Pancreas (tissue), 10 donors: ENCODE data around the gene SLC41A3. TPM values are rescaled to one million over a fixed set of nuclear protein-coding genes. Genes with fewer than 3 reads are reported as not detected.

Source experiments
- ATAC-seq, 4 donors: fragments of 200-7000 bp; cut with Tn5 transposase; one replicate each; pipeline versions ENCODE4 v1.8.0 to v1.9.1; 2020; ENCODE audit warnings: mild to moderate bottlenecking in 4 of 4, moderate library complexity in 4 of 4
- DNase-seq, 6 donors: peaks; one replicate each; pipeline ENCODE4 v3.0.0-alpha.2; 2020
- FAIRE-seq: peaks from 2 replicates; lab custom pipeline; 2012; peaks lifted over from hg19 to GRCh38; lab: Jason Lieb, UNC
- H3K27ac ChIP-seq, 4 donors: fragments of 200-600 bp; sonication (generic); 1 replicate in 3 of 4; 2 replicates in 1 of 4; pipeline versions ENCODE4 v1.5.0 to v1.8.0; 2020
- H3K27me3 ChIP-seq, 4 donors: fragments of 200-600 bp; one replicate each; pipeline ENCODE4 v1.8.0; 2021
- H3K36me3 ChIP-seq, 3 donors: fragments of 200-600 bp; sonication (generic) in 1 of 3; one replicate each; pipeline versions ENCODE4 v1.5.0 to v1.8.0; 2020 to 2021
- H3K4me1 ChIP-seq, 3 donors: fragments of 200-600 bp; one replicate each; pipeline ENCODE4 v1.8.0; 2021
- H3K4me3 ChIP-seq, 4 donors: fragments of 200-600 bp; sonication (generic) in 2 of 4; one replicate each; pipeline versions ENCODE4 v1.5.0 to v1.8.0; 2020 to 2021
- H3K9me3 ChIP-seq, 4 donors: fragments of 200-600 bp; one replicate each; pipeline ENCODE4 v1.8.0; 2021
- CTCF ChIP-seq, 4 donors: fragments of 200-600 bp; sonication (generic) in 3 of 4; IDR thresholded peaks; one replicate each; pipeline versions ENCODE4 v1.5.0 to v1.8.0; 2021; ENCODE audit warnings: antibody characterized with exemption in 4 of 4
- WGBS, 2 donors: extraction: QIAGEN DNeasy Blood & Tissue Kit; methylation state at CpG; one replicate each; pipeline ENCODE4 v1.1.7; 2013; 5-methylcytosine and 5-hydroxymethylcytosine counted together
- intact Hi-C, 3 donors: fragments of 100-400 bp; cut with DNase I; formaldehyde crosslinking; loops; one replicate each; pipeline versions ENCODE4 v1.11.1 to v1.14.2; 2022
- polyA plus RNA-seq, 2 donors: library from polyadenylated mRNA; stranded (reverse); fragments of 200-250 nt; gene quantifications; one replicate each; pipeline ENCODE4 v1.2.3, GENCODE V29; 2013
- total RNA-seq, 6 donors: library from RNA; stranded (reverse); fragmentation: NEBNext Ultra II Directional in 4 of 6; extraction: Animal tissue kit (Norgen Biotek cat#: 25700) in 4 of 6; gene quantifications; one replicate each; pipeline versions ENCODE4 v1.2.1 to v1.2.4, GENCODE V29; 2021 to 2023
- donor health status: healthy with polysubstance abuse.
- donor health status: DM: no; HTN: no; CAD: no; lungs with moderate emphysema.
- donor health status: DM: no; HTN: no; CAD: no.
- donor health status: control.
- donor health status: control.
- donor health status: Bipolar disorder and iron deficiency.
- donor health status: DM: yes; HTN: yes; CAD: no.
- donor health status: DM: no; HTN: no; CAD: no.
- donor health status: DM: no; HTN: no; CAD: no.
- donor health status: DM: yes; HTN: yes; CAD: no.

Gene SLC41A3
- total and polyA plus RNA-seq, 8 donors: 19.4 to 38.1 (median 31.1) TPM

GRCh38 chr3:126065876-126066275, 18.0 kb downstream of the SLC41A3 start:
- intact Hi-C loops: no loop called here
- DNase-seq (no peak), ATAC-seq (no peak), FAIRE-seq (no peak)
- 91 to 93% methylated on average over 3 of the region's 3 CpGs for WGBS, 2 donors
- H3K27ac ChIP-seq: no peak overlapping the region
- H3K27me3 ChIP-seq: no peaks in the 10 kb centered on the region
- H3K4me3 ChIP-seq: no peak overlapping the region
- no peaks in the 10 kb centered on the region for H3K36me3 ChIP-seq
- no peaks in the 10 kb centered on the region for H3K9me3 ChIP-seq
- H3K4me1 ChIP-seq: no peaks in the 10 kb centered on the region
- TF ChIP-seq CTCF (IDR thresholded peaks at IDR 0.05): no peak

DNA sequence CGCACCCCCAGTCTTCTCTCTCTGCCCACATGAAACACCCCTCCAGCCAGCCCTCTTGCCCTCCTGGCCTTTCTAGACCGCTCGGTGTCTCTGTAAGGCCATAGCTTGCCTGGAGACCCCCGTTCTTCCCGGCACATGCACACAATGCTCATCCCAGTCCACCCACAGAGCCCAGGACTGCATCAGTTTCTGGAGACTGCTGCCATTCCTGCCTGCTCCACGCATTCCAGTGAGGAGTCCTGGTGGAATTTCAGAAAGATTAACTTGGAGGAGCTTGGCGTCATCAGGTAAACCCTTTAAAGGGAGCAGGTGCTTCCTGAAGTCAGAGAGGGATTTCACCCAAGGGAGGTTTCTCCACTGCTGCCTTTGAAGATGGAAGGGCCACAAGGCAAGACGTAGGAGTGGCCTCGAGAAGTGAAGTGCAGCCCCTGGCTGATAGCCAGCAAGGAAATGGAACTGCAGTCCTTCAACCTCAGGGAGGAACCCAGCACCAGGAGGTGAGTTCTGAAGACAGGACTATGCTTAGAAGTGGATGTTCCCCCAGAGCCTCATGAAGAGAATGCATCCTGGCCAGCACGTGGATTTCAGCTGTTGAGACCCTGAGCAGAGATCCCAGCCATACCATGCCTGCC, 19.2 kb downstream of the SLC41A3 start:
- no peak for TF ChIP-seq CTCF (IDR thresholded peaks at IDR 0.05)
- peak in 1 of 4 donors; percentile 37 for ATAC-seq
- 72 to 92% methylated on average over 10 of the region's 10 CpGs for WGBS, 2 donors

DNA sequence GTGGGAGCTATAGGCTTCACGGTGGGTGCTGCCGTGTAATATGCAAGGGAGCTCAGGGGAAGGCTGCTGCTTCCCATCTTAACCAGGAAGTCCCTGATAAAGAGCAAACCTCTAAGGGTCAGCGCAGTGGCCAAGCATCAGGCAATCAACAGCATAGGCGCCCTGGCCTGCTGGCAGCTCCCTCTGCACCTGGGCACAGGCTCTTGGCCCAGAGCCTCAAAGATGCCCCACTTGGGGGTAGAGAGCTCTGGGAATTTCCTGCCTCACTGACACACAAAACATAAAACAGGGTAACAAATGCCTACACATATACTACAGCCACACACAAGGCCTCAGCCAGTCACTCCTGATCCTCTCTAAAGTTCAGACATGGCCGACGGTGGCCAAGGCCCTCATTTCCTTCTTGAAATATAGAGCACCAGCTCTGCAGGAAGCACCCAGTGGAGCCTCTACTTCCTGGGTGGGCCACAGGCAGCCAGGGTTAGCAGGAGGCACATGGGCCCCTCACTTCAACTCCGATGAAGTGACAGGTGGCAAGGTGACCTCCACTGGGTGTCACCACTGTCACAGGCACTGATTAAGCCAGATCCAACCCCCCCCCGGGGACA, 20.5 kb downstream of the SLC41A3 start:
- ATAC-seq (no peak), DNase-seq (no peak), FAIRE-seq (no peak)
- Histone ChIP-seq H3K9me3 (no peaks in the 10 kb centered on the region), H3K27ac (no peak overlapping the region), H3K27me3 (no peaks in the 10 kb centered on the region), H3K4me1 (no peaks in the 10 kb centered on the region), H3K4me3 (no peak overlapping the region), H3K36me3 (no peaks in the 10 kb centered on the region)
- 86 to 87% methylated on average over 8 of the region's 8 CpGs for WGBS, 2 donors
- intact Hi-C loops: no loop called here
- no peak for TF ChIP-seq CTCF (IDR thresholded peaks at IDR 0.05)

More for the DNA sequence above, 19.2 kb downstream of the SLC41A3 start:
- Histone ChIP-seq H3K4me3 (no peak overlapping the region), H3K9me3 (no peaks in the 10 kb centered on the region), H3K27ac (no peak overlapping the region), H3K4me1 (no peaks in the 10 kb centered on the region), H3K36me3 (no peaks in the 10 kb centered on the region), H3K27me3 (no peaks in the 10 kb centered on the region)
- intact Hi-C loops: no loop called here
- DNase-seq (no peak), FAIRE-seq (no peak)

GRCh38 chr3:126061301-126062032, 22.5 kb downstream of the SLC41A3 start:
- ATAC-seq (no peak), FAIRE-seq (no peak), DNase-seq (no peak)
- H3K27ac ChIP-seq: no peak overlapping the region
- H3K4me1 ChIP-seq: no peaks in the 10 kb centered on the region
- no peaks in the 10 kb centered on the region for H3K36me3 ChIP-seq
- no peak overlapping the region for H3K4me3 ChIP-seq
- intact Hi-C loops: no loop called here
- no peaks in the 10 kb centered on the region for H3K9me3 ChIP-seq
- WGBS, 2 donors: 78 to 88% methylated on average over 8 of the region's 8 CpGs
- no peak for TF ChIP-seq CTCF (IDR thresholded peaks at IDR 0.05)
- no peaks in the 10 kb centered on the region for H3K27me3 ChIP-seq
